ENCODE results near the gene RIMBP2.

Gene RIMBP2

GRCh38 chr12:130547480-130548155, 168.5 kb downstream of the RIMBP2 start:
- no peak for DNase-seq (ENCODE audit: low read depth in 1 of 2, low spot score in 1 of 2)

DNA sequence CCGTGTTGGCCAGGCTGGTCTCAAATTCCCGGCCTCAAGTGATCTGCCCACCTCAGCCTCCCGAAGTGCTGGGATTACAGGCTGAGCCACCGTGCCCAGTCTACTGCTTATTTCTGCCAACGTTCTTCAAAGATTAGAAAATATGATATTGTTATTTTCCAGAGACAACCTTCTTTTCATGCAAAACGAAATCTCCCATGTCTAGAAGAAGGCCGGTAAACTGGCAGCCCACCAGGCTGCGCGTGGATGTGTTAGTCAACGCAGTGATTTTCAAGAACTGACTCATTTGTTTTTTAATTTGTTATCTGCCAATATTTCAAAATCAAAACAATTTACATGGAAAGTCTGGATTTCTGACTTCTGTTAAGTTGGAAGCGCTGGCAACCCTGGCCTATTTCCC, 169.6 kb downstream of the RIMBP2 start:
- no peak for DNase-seq (ENCODE audit: low read depth in 1 of 2, low spot score in 1 of 2)

DNA sequence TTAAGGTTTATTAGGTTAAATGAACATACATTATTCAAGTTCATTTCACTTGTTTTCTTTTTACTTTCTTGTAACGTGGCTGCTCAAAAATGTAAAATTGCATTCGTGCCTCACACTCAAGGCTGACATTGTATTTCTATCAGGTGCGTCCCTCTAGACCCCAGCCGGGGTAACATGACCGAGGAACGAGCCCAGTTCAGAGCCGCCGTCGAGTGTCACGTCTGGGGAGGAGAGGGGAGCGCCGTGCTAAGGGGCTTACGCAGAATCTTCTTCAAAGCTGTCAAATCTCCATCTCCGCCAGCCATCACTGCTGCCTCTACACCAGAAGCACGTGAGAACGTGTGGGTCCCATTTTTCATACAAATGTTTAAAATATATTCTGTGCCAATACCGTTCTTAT, 170.6 kb downstream of the RIMBP2 start:
- DNase-seq (ENCODE audit: low read depth in 1 of 2, low spot score in 1 of 2): no peak

DNA sequence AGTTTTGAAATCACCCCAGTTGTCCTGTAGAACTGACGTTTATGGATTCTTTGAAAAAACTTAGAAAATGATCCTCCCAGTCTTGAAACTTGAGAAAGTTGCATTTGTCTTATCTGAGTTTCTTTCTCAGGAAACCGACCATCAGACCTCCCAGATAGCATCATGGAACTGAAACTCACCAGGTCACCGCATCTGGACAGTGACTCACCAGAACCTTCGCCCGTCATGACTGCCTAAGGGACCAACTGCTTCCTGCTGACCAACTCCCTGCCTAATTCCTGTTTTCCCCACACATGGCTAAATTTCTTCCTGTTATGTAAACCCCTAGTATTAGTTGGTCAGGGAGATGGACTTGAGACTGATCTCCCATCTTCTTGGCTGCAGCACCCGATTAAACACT, 175.7 kb downstream of the RIMBP2 start:
- no peak for DNase-seq (ENCODE audit: low read depth in 1 of 2, low spot score in 1 of 2)

DNA sequence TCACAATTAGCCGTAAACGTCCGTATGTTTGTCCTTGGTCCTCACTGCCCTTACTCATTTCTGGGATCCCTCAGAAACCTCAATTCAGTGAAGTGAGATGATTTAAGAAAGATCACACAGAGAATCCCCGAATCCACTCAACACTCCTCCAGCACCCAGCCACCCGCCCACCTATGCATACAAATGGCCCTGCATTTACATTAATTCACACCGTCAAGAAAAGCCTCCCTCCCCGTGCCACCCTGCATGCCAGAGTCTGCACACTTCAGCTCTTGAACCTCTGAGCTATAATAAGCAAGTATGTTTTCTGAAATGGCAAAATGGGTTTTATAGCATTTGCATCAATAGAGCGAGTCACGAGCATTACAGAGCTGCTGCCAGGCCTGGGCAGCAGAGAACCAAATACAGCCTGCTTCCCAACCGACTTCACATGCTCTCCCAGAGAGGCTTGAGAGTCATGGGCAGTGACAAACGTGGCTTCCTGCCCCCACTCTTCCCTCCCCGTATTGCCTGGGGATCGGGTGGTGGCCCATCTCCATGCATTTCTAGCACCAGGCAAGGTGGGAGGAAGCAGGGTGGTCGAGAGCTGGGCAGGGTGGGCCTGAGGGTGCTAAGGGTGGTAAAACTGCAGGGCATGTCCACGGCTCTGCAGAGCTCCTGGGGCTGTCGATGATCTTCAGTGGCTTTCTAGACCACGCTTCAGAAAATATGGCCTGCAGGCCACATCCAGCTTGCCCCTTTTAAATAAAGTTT, 177.6 kb downstream of the RIMBP2 start:
- no peak for DNase-seq (ENCODE audit: low read depth in 1 of 2, low spot score in 1 of 2)

GRCh38 chr12:130537655-130538054, 178.4 kb downstream of the RIMBP2 start:
- DNase-seq (ENCODE audit: low read depth in 1 of 2, low spot score in 1 of 2): no peak

- no peak for DNase-seq (ENCODE audit: low read depth in 1 of 2, low spot score in 1 of 2)
Observed at GRCh38 chr12:130537051-130537450, 179.0 kb downstream of the RIMBP2 start.

DNA sequence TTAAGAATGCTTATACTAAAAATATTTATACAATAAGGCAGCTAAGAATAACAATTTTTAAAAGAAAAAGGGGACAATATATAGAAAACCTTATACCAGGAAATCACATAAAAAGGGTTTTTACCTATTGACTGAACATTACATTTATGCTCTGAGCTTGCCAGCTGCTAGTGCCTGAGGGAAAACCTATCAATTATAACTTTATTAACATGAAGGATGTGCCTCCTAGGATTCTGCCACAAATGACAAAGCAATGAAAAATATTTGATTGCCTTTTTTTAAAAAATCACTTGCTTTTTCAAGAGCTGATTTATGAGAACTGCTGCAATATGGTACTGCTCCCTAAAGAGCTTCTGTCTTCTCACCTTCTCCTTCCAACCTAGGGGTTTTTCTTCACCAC, 185.7 kb downstream of the RIMBP2 start:
- no peak for DNase-seq (ENCODE audit: low read depth in 1 of 2, low spot score in 1 of 2)

GRCh38 chr12:130529781-130530180, 186.3 kb downstream of the RIMBP2 start:
- no peak for DNase-seq (ENCODE audit: low read depth in 1 of 2, low spot score in 1 of 2)

DNA sequence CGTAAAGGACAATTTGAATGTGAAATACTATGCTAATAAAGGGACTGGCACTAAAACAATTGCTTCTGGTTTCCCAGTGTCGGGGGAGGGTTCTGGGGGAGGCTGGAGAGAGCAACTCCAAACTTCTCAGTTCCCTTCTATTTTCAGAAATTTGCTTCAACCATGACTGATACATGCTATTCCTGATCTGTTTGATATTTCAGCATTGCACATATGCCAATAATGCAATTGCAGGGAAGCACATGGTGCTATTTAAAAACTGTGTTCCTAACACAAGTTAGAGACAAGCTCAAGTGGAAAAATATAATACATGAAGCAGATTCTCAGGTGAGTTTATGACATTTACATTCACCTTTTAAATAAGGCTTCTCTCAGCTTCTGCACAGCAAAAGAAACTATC, 188.9 kb downstream of the RIMBP2 start:
- no peak for DNase-seq (ENCODE audit: low read depth in 1 of 2, low spot score in 1 of 2)

DNA sequence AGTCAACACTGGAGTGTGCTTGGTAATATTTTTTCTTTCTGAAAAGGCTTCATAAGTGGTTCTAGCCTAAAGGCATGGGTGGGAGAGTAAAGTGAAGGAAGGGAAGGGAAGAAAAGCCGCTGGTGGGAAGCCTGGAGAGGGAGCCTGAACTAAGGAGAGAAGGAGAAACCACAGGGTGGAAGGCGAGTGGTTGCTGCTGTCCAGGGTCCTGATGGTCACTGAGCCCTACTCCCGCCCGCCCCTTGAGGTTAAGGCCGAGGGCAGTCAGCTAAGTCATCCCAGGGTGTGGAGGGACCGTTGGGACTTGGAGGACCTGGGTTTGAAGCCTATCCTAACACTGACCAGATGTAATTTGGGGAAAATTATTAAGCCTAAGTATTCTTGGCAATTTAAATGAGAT, 189.3 kb downstream of the RIMBP2 start:
- DNase-seq (ENCODE audit: low read depth in 1 of 2, low spot score in 1 of 2): no peak

- no peak for DNase-seq (ENCODE audit: low read depth in 1 of 2, low spot score in 1 of 2)
Observed at GRCh38 chr12:130525384-130526172, 190.5 kb downstream of the RIMBP2 start.

GRCh38 chr12:130524759-130525158, 191.3 kb downstream of the RIMBP2 start:
- DNase-seq (ENCODE audit: low read depth in 1 of 2, low spot score in 1 of 2): no peak

- DNase-seq (ENCODE audit: low read depth in 1 of 2, low spot score in 1 of 2): no peak
Observed at GRCh38 chr12:130523863-130524614, 192.1 kb downstream of the RIMBP2 start.

GRCh38 chr12:130523208-130523607, 192.9 kb downstream of the RIMBP2 start:
- DNase-seq (ENCODE audit: low read depth in 1 of 2, low spot score in 1 of 2): no peak

GRCh38 chr12:130522244-130522834, 193.8 kb downstream of the RIMBP2 start:
- no peak for DNase-seq (ENCODE audit: low read depth in 1 of 2, low spot score in 1 of 2)

- no peak for DNase-seq (ENCODE audit: low read depth in 1 of 2, low spot score in 1 of 2)
Observed at GRCh38 chr12:130521375-130522124, 194.5 kb downstream of the RIMBP2 start.

DNA sequence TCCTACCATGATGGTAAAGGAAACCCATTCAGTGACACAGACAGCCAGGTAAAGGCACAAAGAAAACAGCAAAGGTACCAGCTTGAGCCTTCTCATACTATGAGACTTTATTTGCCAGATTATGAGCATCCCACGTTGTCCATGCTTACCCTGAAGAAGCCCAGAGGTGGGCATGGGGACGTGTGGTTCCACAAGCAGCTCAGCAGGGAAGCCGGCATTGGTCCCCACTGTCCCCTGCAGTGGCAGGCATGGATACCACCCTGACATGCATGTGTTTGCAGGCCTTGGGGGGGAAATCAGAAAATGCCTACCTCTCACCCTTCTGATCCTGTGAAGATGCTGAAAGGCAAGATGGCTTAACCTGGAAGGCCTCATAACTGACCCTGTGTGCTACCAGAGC, 195.3 kb downstream of the RIMBP2 start:
- DNase-seq (ENCODE audit: low read depth in 1 of 2, low spot score in 1 of 2): no peak

DNA sequence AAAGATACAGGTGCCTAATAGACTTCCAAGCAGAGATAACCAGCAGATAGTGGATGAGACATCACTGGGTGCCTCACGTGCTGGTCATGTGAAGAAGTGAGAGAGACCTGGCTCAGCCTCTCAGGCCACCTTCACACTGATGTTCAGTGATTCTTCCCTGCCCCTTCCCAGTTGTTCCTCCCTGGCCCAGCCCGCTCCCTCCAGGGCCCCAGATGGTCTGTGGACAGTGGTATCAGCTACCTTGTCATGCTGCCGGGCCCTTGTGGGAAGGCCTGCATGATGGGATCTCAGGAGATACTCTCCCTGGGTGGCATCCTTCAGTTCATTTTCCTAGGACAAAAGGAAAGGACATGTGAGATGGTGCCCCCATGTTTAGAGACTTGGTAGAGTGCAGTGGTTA, 198.5 kb downstream of the RIMBP2 start:
- no peak for DNase-seq (ENCODE audit: low read depth in 1 of 2, low spot score in 1 of 2)

DNA sequence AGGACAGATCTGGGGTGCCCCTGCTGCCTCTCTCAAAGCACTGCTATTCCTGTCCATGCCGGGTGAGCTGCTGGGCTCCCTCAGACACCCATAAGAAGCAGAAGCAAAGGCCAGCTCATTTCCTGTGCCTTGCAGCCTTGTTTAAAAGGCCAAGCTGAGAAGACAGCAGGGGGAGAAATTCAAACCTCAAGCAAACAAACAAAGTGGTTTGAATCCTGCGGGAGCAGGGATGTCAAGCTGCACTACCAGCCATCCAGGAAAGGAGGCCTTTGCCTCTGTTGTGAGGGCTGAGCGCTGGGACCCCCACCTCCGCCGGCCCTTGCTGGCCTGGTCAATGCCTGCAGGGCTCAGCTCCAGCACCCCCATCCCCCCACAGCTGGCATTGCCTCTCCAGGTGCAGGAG, 201.9 kb downstream of the RIMBP2 start:
- DNase-seq (ENCODE audit: low read depth in 1 of 2, low spot score in 1 of 2): no peak

Measured in activated T-helper 1 cell treated with anti-CD3 and anti-CD28 coated beads, Interleukin-2, amount 50 U/mL, for 16 hours (primary cell).